Glomerular endothelial cell (primary cell): ENCODE data around the gene CYP46A1. TPM values are rescaled to one million over a fixed set of nuclear protein-coding genes. Genes with fewer than 3 reads are reported as not detected.
"Not testable (repeated sequence)": the region's sequence is repeated elsewhere in the genome, so short reads cannot be mapped to it uniquely, and the experiment has no call there.

Source experiments
- DNase-seq: peaks from one replicate; pipeline ENCODE4 v3.0.0-alpha.2; 2011; ENCODE audit warnings: low read depth, low spot score; ENCODE audit errors: extremely low read depth
- total RNA-seq: library from RNA; depleted of rRNA; stranded (reverse); fragments of >200 nt; gene quantifications from 2 replicates; pipeline ENCODE4 v1.2.3, GENCODE V29; 2015

Gene CYP46A1
- total RNA-seq, 1 donor from 2014 or later: 0.12 TPM

DNA sequence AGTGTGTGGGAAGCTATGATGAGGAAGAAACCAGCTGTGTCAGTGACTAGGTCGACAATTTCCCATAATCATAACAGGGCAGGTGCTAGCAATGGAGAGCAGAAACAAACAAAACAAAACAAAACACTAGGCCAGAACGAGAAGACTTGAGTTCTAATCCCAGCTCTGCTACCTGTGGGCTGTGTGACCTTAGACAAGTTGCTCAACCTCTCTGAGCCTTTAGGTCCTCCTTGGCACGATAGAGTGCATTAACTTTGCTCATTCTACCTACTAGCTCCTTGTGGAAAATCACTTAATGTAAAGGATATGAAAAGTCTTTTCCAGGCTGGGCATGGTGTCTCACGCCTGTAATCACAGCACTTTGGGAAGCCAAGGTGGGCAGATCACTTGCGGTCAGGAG, 27.9 kb upstream of the CYP46A1 start:
- DNase-seq: no peak

DNA sequence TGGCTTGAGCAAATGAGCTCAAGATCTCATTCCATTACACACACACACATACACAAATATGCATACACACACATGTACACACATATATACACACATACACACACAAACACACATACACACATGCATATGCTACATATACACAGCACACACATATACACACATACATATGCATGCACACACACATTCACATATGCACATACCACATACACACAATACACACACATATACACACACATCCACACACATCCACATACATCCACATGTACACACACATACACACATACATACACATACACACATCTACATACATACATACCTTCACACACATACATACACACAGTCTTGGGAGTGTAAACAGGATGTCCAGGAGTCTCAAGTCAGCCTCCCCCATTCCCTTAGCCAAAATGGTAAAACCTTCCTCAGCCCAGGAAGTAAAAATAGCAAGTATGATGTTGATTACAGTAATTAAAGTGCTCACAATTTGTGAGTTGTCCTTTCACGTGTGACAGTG, 26.4 kb upstream of the CYP46A1 start:
- no peak for DNase-seq

DNA sequence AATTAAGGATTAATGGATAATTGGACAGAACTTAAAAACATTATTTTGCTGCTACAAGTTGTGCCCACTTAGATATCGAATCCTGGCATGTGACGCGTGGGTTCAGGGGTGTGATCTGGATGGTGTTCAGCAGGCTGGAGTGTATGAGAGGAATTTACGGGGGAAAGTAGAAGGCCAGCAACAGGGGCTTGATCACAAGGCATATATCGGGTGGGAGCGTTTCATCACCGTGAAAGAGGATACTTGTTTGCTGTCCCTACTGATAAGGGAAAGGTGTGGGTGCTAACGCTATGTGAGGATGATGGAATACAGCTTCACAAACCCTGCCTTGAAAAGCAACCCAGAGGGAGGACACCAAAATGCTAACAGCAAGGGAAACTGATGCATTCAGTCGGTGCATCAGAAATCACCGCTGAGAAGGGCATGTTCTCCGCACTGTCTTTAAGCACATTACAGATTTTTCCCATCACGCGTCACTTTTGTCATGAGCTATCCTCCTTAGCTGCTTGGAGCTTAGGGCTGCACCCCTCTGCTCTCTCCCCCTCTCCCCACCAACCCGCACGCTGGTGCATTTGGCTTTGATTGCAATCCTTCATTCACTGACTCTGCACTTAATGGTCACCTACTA, 25.8 kb upstream of the CYP46A1 start:
- no peak for DNase-seq

DNA sequence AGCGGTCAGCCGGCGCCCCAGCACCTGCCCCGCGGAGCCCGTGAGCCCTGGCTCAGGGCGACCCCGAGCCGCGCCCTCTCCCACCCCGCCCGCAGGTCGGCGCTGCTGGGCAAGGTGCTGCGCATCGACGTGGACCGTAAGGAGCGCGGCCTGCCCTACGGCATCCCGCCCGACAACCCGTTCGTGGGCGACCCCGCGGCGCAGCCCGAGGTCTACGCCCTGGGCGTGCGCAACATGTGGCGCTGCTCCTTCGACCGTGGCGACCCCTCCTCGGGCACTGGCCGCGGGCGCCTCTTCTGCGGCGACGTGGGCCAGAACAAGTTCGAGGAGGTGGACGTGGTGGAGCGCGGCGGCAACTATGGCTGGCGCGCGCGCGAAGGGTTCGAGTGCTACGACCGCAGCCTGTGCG, 24.8 kb upstream of the CYP46A1 start:
- no peak for DNase-seq

DNA sequence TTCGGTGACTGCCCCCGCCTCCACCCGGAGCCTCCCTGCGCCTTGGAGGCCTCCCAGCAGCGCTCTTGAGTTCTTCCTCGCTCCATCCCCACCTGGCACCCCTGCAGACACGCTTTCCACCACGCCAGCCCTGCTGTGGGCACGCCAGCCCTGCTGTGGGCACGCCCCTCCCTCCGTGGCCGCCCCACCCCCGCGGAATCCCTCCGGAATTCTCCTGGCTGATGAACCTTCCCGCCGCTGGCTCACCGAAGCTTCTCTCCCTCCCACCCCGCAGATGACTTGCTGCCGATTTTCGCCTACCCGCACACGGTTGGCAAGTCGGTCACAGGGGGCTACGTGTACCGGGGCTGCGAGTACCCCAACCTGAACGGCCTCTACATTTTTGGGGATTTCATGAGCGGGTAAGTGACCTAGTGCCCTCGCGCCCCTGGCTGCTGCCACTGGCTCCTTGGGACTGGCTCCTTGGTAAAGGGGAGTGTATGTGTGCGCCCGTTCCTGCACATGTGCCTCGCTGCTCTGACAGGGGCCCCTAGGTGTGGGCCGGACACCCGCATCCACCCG, 24.0 kb upstream of the CYP46A1 start:
- DNase-seq: no peak

DNA sequence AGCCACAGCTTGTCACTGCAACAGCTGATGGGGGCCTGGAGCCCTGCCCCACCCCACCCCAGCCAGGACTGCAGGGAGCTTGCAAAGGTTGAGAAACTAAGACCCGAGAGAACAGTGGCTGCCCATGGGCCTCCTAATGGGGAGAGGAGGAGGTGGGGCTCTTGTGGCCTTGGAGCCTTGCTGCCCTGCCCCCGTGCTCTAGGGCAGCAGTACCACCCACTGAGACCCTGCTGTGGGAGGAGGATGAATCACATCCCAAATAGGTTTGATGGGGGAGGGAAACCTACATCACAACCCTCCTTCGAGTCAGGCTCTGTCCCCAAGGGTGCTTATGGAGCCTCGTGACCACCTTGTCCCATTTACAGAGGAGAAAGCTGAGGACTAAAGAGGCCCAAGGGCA, 23.3 kb upstream of the CYP46A1 start:
- DNase-seq: no peak

DNA sequence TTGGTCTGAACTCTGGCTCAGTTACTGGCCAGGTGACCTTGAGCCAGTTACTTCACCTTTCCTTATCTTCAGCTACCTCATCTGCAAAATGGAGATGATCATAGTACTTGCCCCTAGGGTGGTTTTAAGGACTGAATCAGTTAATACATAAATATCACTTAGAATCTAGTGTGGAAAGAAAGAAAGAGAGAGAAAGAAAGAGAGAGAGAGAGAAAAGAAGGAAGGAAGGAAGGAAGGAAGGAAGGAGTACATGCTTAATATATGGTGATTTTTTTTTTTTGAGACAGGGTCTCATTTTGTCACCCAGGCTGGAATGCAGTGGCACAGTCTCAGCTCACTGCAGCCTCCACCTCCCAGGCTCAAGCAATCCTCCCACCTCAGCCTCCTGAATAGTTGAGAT, 22.9 kb upstream of the CYP46A1 start:
- not testable (repeated sequence) for DNase-seq

DNA sequence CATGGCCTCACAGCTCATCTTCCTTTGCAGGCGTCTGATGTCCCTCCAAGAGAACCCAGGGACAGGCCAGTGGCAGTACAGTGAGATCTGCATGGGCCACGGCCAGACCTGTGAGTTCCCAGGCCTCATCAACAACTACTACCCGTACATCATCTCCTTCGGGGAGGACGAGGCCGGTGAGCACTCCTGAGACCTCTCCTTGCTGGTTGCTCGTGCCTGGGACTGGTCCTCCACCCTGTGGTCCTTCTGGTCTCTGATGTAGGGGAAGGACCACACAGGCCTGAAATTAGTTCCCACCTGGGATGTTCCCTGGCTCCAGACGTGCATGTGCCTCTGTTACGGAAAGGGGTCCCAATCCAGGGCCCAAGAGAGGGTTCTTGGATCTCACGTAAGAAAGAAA, 21.3 kb upstream of the CYP46A1 start:
- DNase-seq: no peak

DNA sequence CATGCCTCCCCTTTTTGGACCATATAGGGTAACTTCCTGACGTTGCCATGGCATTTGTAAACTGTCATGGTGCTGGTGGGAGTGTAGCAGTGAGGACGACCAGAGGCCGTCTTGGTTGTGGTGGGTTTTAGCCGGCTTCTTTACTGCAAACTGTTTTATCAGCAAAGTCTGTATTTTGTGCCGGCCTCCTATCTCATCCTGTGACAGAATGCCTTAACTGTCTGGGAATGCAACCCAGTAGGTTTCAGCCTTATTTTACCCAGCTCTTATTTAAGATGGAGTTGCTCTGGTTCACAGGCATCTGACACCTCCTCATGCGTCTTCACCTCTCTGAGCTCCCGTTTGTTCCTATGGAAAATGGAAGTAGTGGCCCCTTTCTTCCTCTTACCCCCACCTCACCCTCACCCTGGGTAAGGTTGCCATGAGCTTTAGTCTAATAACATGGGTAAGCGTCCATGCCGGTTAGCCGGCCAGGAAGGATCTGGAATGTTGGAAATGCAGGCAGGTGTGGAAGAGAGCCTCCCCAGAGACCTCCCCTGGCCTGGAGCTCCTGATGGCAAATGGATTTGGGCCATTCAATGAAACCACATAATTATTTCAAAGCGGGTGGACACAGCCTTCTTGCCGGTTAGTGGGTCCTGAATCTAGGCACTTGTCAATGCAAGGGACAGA, 20.6 kb upstream of the CYP46A1 start:
- no peak for DNase-seq

DNA sequence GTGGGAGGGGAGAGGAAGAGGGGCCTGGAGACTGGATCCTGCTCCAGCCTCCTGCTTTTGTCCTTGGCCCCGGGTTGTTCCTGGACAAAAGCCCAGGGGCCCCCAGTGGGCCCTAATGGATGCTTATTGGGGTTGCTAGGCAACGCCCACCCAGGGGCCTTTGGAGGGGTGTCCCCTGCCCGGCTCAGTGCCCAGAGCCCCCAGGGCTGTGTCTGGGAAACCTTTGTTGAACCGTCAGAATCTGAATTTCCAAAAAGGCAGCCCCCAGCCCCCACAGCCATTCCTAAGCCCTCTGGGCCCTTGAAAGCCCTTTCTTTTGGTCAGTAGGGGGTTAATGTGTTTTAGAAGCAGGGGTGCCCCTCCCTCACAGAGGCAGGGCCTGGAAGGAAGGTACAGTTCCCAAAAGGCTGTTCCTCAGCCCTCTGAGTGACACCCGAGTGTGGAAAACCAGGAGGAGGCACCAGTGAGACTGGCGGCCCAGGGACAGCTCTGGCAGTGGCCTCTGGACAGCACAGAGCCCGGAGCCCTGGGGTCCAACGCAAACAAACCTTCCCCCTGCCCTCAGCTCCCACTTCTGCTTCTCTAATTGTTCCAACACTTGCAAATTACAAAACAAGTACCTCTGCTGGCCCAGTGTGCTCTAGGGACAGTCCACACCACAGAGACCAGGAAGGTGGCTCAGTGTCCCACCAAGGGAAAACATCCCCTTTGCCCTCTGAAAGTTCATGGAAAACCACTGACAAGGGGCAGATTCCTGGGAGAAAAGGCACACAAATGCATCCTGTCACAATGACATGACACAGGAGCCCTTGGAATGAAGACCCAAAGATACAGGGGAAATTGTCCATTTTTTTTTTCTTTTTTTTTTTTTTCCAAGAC, 19.8 kb upstream of the CYP46A1 start:
- DNase-seq: no peak

DNA sequence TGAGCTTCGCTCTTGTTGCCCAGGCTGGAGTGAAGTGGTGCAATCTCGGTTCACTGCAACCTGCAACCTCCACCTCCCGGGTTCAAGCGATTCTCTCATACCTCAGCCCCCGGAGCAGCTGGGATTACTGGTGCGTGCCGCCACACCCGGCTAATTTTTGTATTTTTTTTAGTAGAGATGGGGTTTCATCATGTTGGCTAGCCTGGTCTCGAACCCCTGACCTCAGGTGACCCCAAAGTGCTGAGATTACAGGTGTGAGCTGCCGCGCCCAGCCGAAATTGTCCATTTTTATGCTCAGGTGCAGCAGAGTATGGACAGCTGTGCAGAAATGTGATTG, 19.2 kb upstream of the CYP46A1 start:
- DNase-seq: no peak

DNA sequence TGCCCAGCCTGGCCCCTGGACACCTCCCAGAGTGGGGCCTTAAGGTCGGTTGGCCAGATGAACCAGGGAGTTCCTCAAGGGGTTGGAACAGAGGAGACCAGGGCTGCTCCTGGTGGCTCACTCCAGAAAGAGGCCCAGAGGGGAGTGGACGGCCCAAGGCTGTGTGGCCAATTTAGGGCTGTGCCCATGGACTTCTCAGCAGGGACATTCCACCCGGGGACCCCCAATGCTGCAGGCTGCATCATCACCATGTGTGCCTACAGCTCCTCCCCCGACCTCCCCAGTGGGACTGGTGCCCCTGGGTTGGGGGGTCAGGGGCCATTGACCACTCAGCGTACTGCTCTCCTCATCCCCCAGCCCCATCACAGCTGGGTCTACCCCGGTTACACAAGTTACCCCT, 17.6 kb upstream of the CYP46A1 start:
- DNase-seq: no peak

DNA sequence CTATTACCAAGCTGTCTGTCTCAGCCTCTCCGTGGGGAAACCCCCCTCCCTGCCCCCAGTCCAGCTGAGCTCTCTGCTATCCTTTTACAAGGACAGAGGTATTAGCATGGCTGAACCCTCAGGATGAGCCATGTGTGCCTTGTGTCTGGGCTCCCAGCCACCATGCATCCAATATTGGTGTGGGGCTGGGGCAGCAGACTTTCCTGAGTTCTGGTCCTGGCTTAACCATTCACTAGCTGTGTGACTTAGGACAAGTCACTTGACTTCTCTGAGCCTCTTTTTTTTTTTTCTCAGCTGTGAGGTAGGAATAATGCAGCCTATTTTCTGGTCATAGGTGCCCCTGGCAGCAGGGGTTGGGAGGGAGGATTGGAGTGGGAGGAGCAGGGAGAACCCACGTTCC, 17.1 kb upstream of the CYP46A1 start:
- no peak for DNase-seq

DNA sequence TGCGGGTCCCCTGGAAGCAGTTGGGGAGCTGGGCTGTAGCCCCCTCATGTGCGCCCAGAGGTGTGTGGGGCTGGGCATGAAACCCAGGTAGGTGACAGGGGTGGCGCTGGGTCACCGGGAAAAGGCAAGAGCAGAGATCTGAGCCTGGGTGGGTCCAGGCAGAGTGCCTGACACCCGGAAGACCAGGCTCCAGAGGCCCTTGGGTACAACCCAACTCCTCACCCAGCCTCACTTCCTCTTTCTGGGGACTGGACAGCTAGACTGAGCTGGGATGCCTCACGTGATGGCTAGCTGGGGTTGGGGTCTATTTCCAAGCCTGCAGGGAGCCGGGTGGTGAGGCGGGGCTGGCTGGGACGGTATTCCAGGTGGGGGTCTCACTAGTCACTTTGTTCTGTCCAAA, 16.3 kb upstream of the CYP46A1 start:
- DNase-seq: no peak

DNA sequence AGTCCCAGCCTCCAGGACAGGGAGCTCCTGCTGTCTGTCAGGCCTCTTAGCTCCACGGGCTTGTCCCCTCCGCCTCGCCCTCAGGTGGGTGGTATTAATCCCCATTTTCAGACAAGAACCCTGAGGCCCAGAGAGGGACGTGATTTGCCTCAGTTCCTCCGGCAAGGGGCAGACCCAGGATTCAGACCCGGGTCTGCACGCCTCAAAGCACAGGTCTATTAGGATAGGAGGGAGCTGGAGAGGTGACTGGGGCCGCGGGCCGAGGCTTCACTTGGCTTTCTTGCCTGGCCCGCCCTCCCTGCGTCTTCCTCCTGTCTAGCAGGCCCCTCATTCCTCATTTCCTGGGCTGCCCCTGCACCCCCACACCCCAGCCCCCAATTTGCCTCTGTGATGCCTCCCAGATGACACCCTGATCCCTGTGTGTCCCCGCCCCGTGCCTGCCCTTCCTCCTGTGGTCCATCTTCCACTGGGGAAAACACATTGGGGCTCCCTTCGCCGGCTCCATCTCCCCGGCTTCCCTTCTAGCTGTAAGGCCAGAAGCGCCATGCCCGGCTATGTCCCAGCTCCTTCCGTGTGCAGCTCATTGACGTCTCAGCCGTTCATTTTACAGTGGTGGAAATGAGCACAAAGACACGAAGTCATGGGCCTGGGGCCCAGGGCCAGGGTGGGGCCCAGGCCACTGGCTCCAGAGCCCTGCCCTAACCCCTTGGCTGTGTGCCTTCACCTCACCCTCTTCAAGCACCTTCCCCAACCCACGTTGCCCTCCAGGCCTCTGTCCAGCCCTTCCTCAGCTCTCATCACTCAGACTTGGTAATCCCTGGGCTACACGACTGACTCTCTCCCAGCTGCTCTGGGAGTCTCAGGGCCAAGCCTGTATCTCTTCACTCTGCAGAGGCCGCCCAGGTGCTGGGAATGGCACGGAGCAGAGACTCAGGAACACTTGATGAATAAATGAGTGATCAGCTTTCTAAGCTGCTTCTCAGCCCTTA, 15.5 kb upstream of the CYP46A1 start:
- DNase-seq: no peak

DNA sequence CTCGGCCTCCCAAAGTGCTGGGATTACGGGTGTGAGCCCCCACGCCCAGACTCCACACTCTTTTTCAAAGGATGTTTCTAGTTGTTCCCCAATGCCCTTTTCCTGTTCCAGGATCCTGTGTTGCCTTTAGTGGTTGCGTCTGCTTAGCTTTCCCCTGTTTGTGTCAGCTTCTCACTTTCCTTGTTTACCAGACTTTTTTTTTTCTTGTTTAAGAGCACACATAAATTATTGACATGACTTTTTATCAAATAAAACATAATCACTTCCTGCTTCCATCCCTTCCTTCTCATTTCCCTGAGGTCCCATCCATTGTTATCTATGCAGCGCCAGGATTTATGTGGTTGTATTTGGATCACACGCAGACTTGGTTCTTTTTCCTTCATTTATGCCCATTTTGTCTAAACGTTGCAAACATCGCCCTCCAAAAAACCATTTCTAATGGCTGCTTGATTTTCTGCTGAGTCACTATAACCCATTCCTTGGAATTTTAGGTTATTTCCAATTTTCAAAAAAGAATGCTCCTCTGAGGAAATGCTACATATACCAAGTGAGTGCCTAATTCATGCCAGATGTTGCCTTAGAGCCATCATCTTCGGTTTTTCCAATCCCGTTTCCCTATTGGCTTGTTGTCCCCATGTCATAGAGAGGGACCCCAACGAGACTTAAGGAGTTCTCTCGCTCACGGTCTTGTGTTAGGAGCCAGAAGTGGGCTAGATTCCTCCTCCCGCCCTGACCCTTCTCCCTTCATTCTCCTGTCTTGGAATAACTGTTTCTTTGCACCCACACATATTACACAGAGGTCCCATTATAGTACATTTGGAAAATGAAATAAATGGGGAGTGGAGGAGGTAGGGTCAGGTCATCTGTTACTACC, 13.5 kb upstream of the CYP46A1 start:
- DNase-seq: no peak

DNA sequence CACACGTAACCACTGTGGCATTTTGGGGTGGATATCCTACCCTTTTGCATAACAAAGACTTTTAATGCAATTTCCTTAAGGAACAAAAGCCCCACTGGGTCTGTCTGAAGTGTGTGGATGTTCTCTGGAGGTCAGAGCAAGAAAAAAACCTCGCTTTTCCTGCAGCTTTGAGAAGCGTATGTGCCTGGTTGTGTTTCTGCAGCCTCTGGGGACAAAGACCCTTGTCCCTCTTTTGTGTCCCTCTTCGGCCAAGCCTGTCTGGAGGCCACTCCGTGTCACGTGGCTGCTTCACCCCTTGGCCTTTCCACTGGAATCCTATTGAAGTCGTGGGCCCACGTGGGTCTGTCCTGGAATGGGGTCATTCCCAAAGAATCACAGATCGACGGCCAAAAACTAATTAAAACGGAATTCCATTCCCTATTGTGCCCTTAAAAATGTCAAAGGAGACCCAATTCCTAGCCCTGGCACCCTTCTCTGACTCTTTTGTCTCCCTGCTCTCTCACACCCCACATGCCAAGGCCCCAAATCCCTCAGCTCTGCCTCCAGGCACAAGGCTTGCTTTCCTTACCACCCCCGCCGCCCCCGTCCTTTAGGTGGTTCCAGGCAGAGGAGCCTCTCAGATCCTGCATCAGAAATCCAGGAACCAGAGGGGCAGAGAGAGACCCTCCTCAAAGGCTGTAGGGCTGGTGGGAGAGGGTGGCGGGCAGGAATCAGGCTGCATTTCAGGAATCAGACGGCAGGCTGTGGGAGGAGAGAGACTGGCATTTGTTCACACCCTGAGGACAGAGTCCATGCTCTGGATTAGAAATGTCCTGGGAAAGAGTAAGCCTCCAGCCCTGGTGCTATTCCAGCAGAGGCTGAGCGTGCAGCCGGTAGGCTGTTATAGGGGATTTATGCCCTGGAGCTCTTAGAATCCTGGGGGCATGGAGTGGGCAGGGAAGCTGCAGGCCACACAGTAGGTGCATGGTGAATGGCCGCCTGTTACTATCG, 12.6 kb upstream of the CYP46A1 start:
- no peak for DNase-seq
